PC-9 (cell line): ENCODE data around the gene ADARB2.

Experiments used
- CTCF ChIP-seq: fragments of 200-600 bp; sonication (generic); conservative IDR thresholded peaks from 2 replicates; pipeline ENCODE4 v1.6.1; 2017; ENCODE audit warnings: mixed run types, antibody characterized with exemption, mild to moderate bottlenecking, moderate library complexity
- EZH2 ChIP-seq: fragments of 200-600 bp; sonication (generic); IDR thresholded peaks from 2 replicates; pipeline ENCODE4 v1.8.0; 2017; ENCODE audit warnings: antibody characterized with exemption, low read depth

DNA sequence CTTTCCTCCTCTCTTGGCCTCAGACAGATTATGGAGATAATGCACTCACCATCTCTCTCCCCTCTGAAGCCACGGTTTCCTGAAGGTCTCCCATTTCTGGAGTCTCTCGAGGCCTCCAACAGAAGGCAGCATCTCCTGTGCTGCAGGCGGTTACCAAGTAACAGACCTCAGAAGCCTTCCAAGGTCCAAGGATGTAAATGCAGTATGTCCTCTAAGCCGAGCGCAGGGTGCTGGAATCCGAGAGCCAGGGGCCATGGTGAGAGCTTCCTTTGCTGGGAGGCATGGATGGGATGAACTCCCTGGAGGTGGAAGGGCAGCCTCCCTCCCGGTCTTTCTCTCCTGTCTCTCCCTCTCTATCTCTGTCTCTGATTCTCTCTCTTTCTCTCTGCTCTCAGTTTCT lies 79.8 kb downstream of the ADARB2 start:
- TF ChIP-seq EZH2 (no peak), CTCF (no peak)
